ENCODE measurements around the gene SAFB2.
"Not testable (repeated sequence)": the region's sequence is repeated elsewhere in the genome, so short reads cannot be mapped to it uniquely, and the experiment has no call there.

SAFB2 gene

DNA sequence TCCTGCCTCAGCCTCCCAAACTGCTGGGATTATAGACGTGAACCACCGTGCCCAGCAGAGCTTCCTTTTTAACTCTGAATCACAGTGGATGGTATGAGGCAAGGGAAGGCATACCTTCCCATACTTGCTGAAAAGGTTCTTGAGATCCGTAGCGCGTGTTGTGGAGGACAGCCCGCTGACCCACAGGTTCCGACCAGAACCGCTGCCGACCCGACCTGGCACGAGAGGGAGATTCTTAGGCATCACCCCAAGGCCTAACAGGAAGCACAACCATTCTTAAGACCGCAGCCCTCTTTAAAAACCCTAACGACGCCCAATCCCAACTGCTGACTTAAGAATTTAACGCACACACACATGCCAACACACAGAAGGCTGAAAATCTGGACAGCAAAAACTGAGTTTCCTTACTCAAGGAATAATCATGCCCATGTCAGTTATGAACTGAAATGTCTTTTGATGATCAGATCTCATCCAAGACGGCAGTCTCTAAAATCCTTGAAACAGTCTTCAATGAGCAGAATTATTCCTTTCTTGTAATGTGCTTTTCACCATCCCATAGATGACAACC is 12.6 kb downstream of the SAFB2 start:
- no peak for DNase-seq
- no peaks in the 10 kb centered on the region for H3K9me3 ChIP-seq (ENCODE audit: control insufficient read depth, low read length)
- H3K27ac ChIP-seq (ENCODE audit: insufficient read depth, low read length, poor library complexity, severe bottlenecking): no peak overlapping the region
- H3K36me3 ChIP-seq (ENCODE audit: control insufficient read depth, insufficient read depth, low read length): peaks cover 91% of the 10 kb centered on the region
- no peaks in the 10 kb centered on the region for H3K27me3 ChIP-seq (replicated peaks; ENCODE audit: control insufficient read depth, insufficient read depth, low read length, poor library complexity, severe bottlenecking)
- no peaks in the 10 kb centered on the region for H3K4me1 ChIP-seq (ENCODE audit: control insufficient read depth, insufficient read depth, low read length, poor library complexity, severe bottlenecking)
- H3K4me3 ChIP-seq (ENCODE audit: insufficient read depth, low read depth, low read length, poor library complexity, severe bottlenecking): no peak overlapping the region

DNA sequence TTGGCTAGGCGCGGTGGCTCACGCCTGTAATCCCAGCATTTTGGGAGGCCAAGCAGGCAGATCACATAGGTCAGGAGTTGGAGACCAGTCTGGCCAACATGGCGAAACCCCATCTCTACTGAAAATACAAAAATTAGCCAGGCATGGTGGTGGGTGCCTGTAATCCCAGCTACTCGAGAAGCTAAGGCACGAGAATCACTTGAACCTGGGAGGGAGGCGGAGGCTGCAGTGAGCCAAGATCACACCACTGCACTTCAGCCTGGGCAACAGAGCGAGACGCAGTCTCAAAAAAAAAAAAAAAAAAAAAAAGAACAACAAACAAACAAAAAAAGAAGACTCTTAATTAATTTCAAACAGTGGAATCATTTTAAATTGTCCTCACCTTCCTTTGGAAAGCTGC is 13.8 kb downstream of the SAFB2 start:
- H3K9me3 ChIP-seq (ENCODE audit: control insufficient read depth, low read length); H3K4me1 ChIP-seq (ENCODE audit: control insufficient read depth, insufficient read depth, low read length, poor library complexity, severe bottlenecking); H3K27ac ChIP-seq (ENCODE audit: insufficient read depth, low read length, poor library complexity, severe bottlenecking); DNase-seq; H3K27me3 ChIP-seq (replicated peaks; ENCODE audit: control insufficient read depth, insufficient read depth, low read length, poor library complexity, severe bottlenecking); H3K4me3 ChIP-seq (ENCODE audit: insufficient read depth, low read depth, low read length, poor library complexity, severe bottlenecking): not testable (repeated sequence)
- peaks cover 90% of the 10 kb centered on the region for H3K36me3 ChIP-seq (ENCODE audit: control insufficient read depth, insufficient read depth, low read length)

DNA sequence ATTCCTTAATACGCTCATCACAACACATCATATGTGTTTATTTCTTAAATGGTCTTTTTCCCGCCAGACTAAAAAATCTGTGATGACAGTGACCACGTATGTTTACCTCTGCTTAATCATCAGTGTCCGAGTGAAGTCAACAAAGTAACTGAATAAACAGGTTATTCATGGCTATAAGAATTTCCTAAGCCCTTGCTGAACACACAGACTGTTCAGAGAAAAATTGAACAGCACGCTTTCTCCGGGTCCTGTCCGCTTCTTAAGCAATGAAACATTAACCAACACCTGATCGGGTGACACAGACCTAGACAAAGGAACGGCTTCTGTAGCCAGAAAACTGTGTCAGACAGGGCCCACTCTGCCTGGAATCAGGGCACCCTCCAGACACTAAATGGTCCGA is 14.3 kb downstream of the SAFB2 start:
- Histone ChIP-seq H3K4me3 (ENCODE audit: insufficient read depth, low read depth, low read length, poor library complexity, severe bottlenecking) (no peak overlapping the region), H3K36me3 (ENCODE audit: control insufficient read depth, insufficient read depth, low read length) (peaks cover 90% of the 10 kb centered on the region), H3K4me1 (ENCODE audit: control insufficient read depth, insufficient read depth, low read length, poor library complexity, severe bottlenecking) (no peaks in the 10 kb centered on the region), H3K27ac (ENCODE audit: insufficient read depth, low read length, poor library complexity, severe bottlenecking) (no peak overlapping the region), H3K9me3 (ENCODE audit: control insufficient read depth, low read length) (no peaks in the 10 kb centered on the region), H3K27me3 (replicated peaks; ENCODE audit: control insufficient read depth, insufficient read depth, low read length, poor library complexity, severe bottlenecking) (no peaks in the 10 kb centered on the region)
- DNase-seq: no peak

DNA sequence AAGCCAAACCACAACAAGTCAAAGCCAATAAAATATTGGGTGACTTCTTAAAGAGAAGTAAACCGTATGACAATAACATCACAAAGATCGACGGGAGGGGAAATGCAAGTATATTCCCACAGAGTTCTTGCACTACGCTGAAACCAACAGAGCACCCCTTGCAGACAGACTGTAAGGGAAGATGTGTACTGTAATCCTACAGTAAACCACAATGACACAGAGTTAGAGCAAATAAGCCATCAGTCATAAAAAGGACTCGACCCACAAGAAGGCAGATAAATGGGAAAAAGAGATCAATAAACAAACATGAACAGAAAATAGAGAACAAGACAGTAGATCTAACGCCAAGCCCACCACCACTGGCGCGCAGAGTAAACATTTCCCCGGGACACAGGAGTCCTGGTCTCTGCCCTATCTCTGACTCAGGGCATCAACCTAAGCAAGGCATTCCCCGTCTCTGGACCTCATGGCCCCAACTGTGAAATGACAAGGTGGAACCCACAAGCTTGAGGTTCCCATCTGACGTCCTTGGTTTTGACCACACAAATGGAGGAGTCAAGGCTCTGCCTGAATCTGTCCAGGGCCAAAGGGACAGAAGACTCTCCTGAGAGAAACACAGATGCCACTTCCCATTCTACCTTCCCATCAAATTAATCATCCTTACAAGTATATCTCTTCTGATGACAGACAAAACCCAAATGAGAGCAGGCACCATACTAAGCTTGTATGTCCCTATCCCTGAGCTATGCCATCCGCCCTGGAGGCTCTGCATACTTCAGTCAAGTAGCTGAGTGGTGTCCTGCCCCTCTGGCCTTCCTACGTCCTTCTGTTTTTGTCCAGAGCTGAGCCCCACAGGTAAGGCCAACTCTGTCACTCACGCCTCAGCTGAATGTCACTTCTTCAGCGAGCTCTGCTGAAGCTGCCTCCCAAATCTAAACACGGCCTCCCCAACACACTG is 15.0 kb downstream of the SAFB2 start:
- no peak for DNase-seq
- Histone ChIP-seq H3K27ac (ENCODE audit: insufficient read depth, low read length, poor library complexity, severe bottlenecking) (no peak overlapping the region), H3K4me1 (ENCODE audit: control insufficient read depth, insufficient read depth, low read length, poor library complexity, severe bottlenecking) (no peaks in the 10 kb centered on the region), H3K36me3 (ENCODE audit: control insufficient read depth, insufficient read depth, low read length) (peaks cover 90% of the 10 kb centered on the region), H3K9me3 (ENCODE audit: control insufficient read depth, low read length) (no peaks in the 10 kb centered on the region), H3K27me3 (replicated peaks; ENCODE audit: control insufficient read depth, insufficient read depth, low read length, poor library complexity, severe bottlenecking) (no peaks in the 10 kb centered on the region), H3K4me3 (ENCODE audit: insufficient read depth, low read depth, low read length, poor library complexity, severe bottlenecking) (no peak overlapping the region)

DNA sequence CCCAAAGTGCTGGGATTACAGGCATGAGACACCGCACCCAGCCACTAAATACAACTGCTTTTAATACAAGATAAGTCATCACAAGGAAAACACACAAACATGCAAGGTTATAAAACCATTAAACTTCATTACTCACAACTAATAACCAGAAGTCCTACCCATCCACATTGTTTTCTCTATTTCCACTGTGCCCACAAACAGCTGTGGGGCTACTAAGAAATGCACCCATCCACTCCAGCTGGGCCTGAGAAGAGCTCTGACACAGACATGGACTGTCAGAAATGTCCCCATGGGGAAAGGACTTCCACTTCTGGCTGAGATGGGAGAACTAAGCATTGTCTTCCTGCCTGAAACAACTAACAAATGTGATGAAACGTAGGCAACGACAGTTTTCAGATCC is 17.2 kb downstream of the SAFB2 start:
- Histone ChIP-seq H3K9me3 (ENCODE audit: control insufficient read depth, low read length) (no peaks in the 10 kb centered on the region), H3K27me3 (replicated peaks; ENCODE audit: control insufficient read depth, insufficient read depth, low read length, poor library complexity, severe bottlenecking) (no peaks in the 10 kb centered on the region), H3K27ac (ENCODE audit: insufficient read depth, low read length, poor library complexity, severe bottlenecking) (peak overlapping the region; percentile 13), H3K4me1 (ENCODE audit: control insufficient read depth, insufficient read depth, low read length, poor library complexity, severe bottlenecking) (no peaks in the 10 kb centered on the region), H3K4me3 (ENCODE audit: insufficient read depth, low read depth, low read length, poor library complexity, severe bottlenecking) (no peak overlapping the region), H3K36me3 (ENCODE audit: control insufficient read depth, insufficient read depth, low read length) (peaks cover 93% of the 10 kb centered on the region)
- no peak for DNase-seq

DNA sequence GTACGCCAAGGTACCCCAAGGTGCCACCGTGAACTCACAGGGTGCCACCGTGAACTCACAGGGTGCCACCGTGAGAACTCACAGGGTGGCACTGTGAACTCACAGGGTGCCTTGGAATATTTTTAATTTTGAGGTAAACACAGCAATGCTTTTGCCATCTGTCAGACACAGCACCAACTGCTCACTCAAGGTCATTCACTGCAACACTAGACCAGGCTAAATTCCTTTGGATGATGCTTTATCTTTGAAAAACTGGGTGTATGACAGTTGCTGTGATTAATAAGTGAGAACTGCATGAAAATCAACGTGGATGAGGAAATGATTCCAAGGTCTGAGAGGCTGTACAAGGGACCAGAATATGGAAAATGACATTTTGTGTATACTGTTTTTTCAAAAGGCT is 18.9 kb downstream of the SAFB2 start:
- Histone ChIP-seq H3K27ac (ENCODE audit: insufficient read depth, low read length, poor library complexity, severe bottlenecking) (no peak overlapping the region), H3K4me3 (ENCODE audit: insufficient read depth, low read depth, low read length, poor library complexity, severe bottlenecking) (no peak overlapping the region), H3K9me3 (ENCODE audit: control insufficient read depth, low read length) (no peaks in the 10 kb centered on the region), H3K36me3 (ENCODE audit: control insufficient read depth, insufficient read depth, low read length) (peaks cover 93% of the 10 kb centered on the region), H3K27me3 (replicated peaks; ENCODE audit: control insufficient read depth, insufficient read depth, low read length, poor library complexity, severe bottlenecking) (no peaks in the 10 kb centered on the region), H3K4me1 (ENCODE audit: control insufficient read depth, insufficient read depth, low read length, poor library complexity, severe bottlenecking) (no peaks in the 10 kb centered on the region)
- DNase-seq: no peak

DNA sequence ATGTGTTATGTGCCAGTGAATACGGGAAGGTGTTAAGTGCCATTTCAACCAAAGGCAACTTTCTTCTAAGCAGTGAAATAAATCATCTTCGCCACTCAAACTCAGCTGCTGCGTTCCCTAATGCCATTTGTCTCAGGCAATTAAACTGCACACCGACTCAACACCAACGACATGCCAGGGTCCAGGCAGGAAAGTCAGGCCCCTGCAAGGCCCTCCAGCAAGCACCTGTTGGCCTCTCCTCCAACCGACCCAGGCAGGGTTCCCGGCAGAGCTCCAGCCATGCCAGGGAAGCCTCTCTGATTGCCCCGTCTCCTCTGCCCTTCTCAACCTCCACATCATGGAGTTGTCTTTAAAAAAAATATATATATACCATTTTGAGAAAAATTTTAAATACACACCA is 21.8 kb downstream of the SAFB2 start:
- Histone ChIP-seq H3K9me3 (ENCODE audit: control insufficient read depth, low read length) (no peaks in the 10 kb centered on the region), H3K36me3 (ENCODE audit: control insufficient read depth, insufficient read depth, low read length) (peaks cover 93% of the 10 kb centered on the region), H3K4me3 (ENCODE audit: insufficient read depth, low read depth, low read length, poor library complexity, severe bottlenecking) (no peak overlapping the region), H3K27me3 (replicated peaks; ENCODE audit: control insufficient read depth, insufficient read depth, low read length, poor library complexity, severe bottlenecking) (no peaks in the 10 kb centered on the region), H3K4me1 (ENCODE audit: control insufficient read depth, insufficient read depth, low read length, poor library complexity, severe bottlenecking) (no peaks in the 10 kb centered on the region), H3K27ac (ENCODE audit: insufficient read depth, low read length, poor library complexity, severe bottlenecking) (no peak overlapping the region)
- no peak for DNase-seq

DNA sequence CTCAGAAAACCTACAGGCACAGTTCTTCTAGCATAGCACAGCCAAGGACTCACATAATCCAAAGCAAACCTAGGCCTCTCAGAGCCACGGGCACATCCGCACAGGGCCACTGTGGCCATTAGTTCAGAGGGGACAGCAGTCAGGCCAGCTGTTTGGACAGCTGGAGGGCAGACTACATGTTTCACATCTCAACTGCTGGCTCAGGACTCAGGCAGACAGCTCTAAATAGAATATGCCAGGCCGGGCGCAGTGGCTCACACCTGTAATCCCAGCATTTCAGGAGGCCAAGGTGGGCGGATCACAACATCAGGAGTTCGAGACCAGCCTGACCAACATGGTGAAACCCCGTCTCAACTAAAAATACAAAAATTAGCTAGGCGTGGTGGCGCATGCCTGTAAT is 26.8 kb downstream of the SAFB2 start:
- Histone ChIP-seq H3K27ac (ENCODE audit: insufficient read depth, low read length, poor library complexity, severe bottlenecking) (no peak overlapping the region), H3K4me1 (ENCODE audit: control insufficient read depth, insufficient read depth, low read length, poor library complexity, severe bottlenecking) (no peaks in the 10 kb centered on the region), H3K36me3 (ENCODE audit: control insufficient read depth, insufficient read depth, low read length) (peaks cover 95% of the 10 kb centered on the region)

DNA sequence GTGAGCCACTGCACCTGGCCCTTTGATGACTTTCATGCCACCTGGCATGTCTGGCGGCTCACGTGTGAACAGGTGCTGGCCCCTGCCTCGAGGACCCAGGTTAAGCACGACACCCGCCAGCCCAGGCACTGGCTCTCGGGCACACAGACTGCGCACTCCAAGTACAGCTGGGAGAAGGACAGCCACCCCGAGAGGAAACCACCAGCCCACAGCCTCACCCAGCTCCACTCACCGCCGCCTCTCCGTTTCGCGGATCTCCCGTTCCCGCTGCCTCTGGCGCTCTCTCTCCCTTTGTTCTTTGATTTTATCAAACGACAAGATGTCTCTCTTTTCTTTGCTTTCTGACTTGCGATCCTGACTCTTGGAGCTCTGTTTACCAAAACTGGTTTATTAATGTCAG is 27.4 kb downstream of the SAFB2 start:
- Histone ChIP-seq H3K27ac (ENCODE audit: insufficient read depth, low read length, poor library complexity, severe bottlenecking) (no peak overlapping the region), H3K4me3 (ENCODE audit: insufficient read depth, low read depth, low read length, poor library complexity, severe bottlenecking) (no peak overlapping the region), H3K36me3 (ENCODE audit: control insufficient read depth, insufficient read depth, low read length) (peaks cover 95% of the 10 kb centered on the region), H3K9me3 (ENCODE audit: control insufficient read depth, low read length) (no peaks in the 10 kb centered on the region), H3K4me1 (ENCODE audit: control insufficient read depth, insufficient read depth, low read length, poor library complexity, severe bottlenecking) (no peaks in the 10 kb centered on the region), H3K27me3 (replicated peaks; ENCODE audit: control insufficient read depth, insufficient read depth, low read length, poor library complexity, severe bottlenecking) (no peaks in the 10 kb centered on the region)
- DNase-seq: no peak

More for the DNA sequence above, 26.8 kb downstream of the SAFB2 start:
- DNase-seq: no peak
- Histone ChIP-seq H3K27me3 (replicated peaks; ENCODE audit: control insufficient read depth, insufficient read depth, low read length, poor library complexity, severe bottlenecking) (no peaks in the 10 kb centered on the region), H3K4me3 (ENCODE audit: insufficient read depth, low read depth, low read length, poor library complexity, severe bottlenecking) (no peak overlapping the region), H3K9me3 (ENCODE audit: control insufficient read depth, low read length) (no peaks in the 10 kb centered on the region)

DNA sequence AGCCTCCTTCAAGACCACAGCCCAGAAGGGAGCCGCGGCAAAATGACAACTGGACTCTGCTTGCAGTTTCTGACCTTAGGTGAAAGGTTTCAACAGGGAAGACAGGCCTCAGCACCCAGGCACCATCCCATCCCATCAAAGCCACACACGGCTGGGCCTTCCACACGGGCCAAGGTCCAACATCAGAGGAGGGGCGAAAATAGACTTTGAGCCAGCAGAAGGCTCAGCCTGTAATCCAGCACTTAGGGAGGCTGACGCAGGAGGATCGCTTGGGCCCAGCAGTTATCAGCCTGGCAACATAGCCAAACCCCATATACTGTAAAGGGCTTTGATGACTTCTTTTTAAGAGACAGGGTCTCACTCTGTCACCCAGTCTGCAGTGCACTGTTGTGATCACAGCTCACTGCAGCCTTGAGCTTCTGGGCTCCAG is 28.0 kb downstream of the SAFB2 start:
- H3K4me1 ChIP-seq (ENCODE audit: control insufficient read depth, insufficient read depth, low read length, poor library complexity, severe bottlenecking): no peaks in the 10 kb centered on the region
- H3K27ac ChIP-seq (ENCODE audit: insufficient read depth, low read length, poor library complexity, severe bottlenecking): no peak overlapping the region
- H3K4me3 ChIP-seq (ENCODE audit: insufficient read depth, low read depth, low read length, poor library complexity, severe bottlenecking): no peak overlapping the region
- no peaks in the 10 kb centered on the region for H3K27me3 ChIP-seq (replicated peaks; ENCODE audit: control insufficient read depth, insufficient read depth, low read length, poor library complexity, severe bottlenecking)
- no peaks in the 10 kb centered on the region for H3K9me3 ChIP-seq (ENCODE audit: control insufficient read depth, low read length)
- DNase-seq: no peak
- peaks cover 95% of the 10 kb centered on the region for H3K36me3 ChIP-seq (ENCODE audit: control insufficient read depth, insufficient read depth, low read length)
